ENCODE data around the gene AKNA. TPM values are rescaled to one million over a fixed set of nuclear protein-coding genes. Genes with fewer than 3 reads are reported as not detected.

AKNA gene
- total RNA-seq, result 55.0 TPM

- H3K4me3 ChIP-seq, result peak within 1 kb of the TSS; percentile 55 to 63
- H3K36me3 ChIP-seq, result no peaks in the 10 kb centered on the region
- H3K4me1 ChIP-seq, result peaks cover 89% of the 10 kb centered on the region
- TF ChIP-seq POLR2A (IDR thresholded peaks at IDR 0.05) (peak in 1 of 2 donors; percentile 77), POLR2AphosphoS5 (IDR thresholded peaks at IDR 0.05; ENCODE audit: insufficient read depth in 1 of 2, low read depth in 1 of 2) (peak; percentile 30 to 97), CTCF (IDR thresholded peaks at IDR 0.05) (no peak)
- H3K9me3 ChIP-seq, result no peaks in the 10 kb centered on the region
- H3K27ac ChIP-seq, result peak within 1 kb of the TSS; percentile 87
- DNase-seq (ENCODE audit: extremely low spot score in 2 of 2), result no peak
- intact Hi-C loops (cut with DNase I), result no loop called here
- no peaks in the 10 kb centered on the region for H3K27me3 ChIP-seq
These were observed at the start of gene AKNA for GRCh38 chr9:114387680-114388356. AKNA (minus strand) TSS chr9:114387982; CDS start chr9:114381333, 6,649 bp downstream.

GRCh38 chr9:114437401-114437893 is 49.7 kb upstream of the AKNA start:
- DNase-seq (ENCODE audit: extremely low spot score in 2 of 2), result no peak
- Histone ChIP-seq H3K9me3 (no peaks in the 10 kb centered on the region), H3K27ac (no peak overlapping the region), H3K4me1 (no peaks in the 10 kb centered on the region), H3K36me3 (no peaks in the 10 kb centered on the region), H3K4me3 (no peak overlapping the region), H3K27me3 (no peaks in the 10 kb centered on the region)
- TF ChIP-seq POLR2A (IDR thresholded peaks at IDR 0.05) (no peak), CTCF (IDR thresholded peaks at IDR 0.05) (no peak), POLR2AphosphoS5 (IDR thresholded peaks at IDR 0.05; ENCODE audit: insufficient read depth in 1 of 2, low read depth in 1 of 2) (no peak)
- intact Hi-C loops (cut with DNase I), result no loop called here

- intact Hi-C loops (cut with DNase I), result no loop called here
- Histone ChIP-seq H3K27ac (no peak overlapping the region), H3K4me3 (no peak overlapping the region), H3K9me3 (no peaks in the 10 kb centered on the region), H3K27me3 (no peaks in the 10 kb centered on the region), H3K4me1 (no peaks in the 10 kb centered on the region), H3K36me3 (no peaks in the 10 kb centered on the region)
- TF ChIP-seq POLR2AphosphoS5 (IDR thresholded peaks at IDR 0.05; ENCODE audit: insufficient read depth in 1 of 2, low read depth in 1 of 2) (no peak), POLR2A (IDR thresholded peaks at IDR 0.05) (no peak), CTCF (IDR thresholded peaks at IDR 0.05) (no peak)
- no peak for DNase-seq (ENCODE audit: extremely low spot score in 2 of 2)
These were observed 47.1 kb upstream of the AKNA start for GRCh38 chr9:114434878-114435311.

- intact Hi-C loops (cut with DNase I), result no loop called here
- Histone ChIP-seq H3K27me3 (no peaks in the 10 kb centered on the region), H3K36me3 (no peaks in the 10 kb centered on the region), H3K4me3 (no peak overlapping the region), H3K27ac (no peak overlapping the region), H3K4me1 (no peaks in the 10 kb centered on the region), H3K9me3 (no peaks in the 10 kb centered on the region)
- DNase-seq (ENCODE audit: extremely low spot score in 2 of 2), result no peak
- TF ChIP-seq POLR2A (IDR thresholded peaks at IDR 0.05) (no peak), CTCF (IDR thresholded peaks at IDR 0.05) (no peak), POLR2AphosphoS5 (IDR thresholded peaks at IDR 0.05; ENCODE audit: insufficient read depth in 1 of 2, low read depth in 1 of 2) (no peak)
These were observed 46.0 kb upstream of the AKNA start for GRCh38 chr9:114433720-114434255.

GRCh38 chr9:114433086-114433485 is 45.3 kb upstream of the AKNA start:
- no peak for TF ChIP-seq POLR2AphosphoS5 (IDR thresholded peaks at IDR 0.05; ENCODE audit: insufficient read depth in 1 of 2, low read depth in 1 of 2)
- no peak for TF ChIP-seq POLR2A (IDR thresholded peaks at IDR 0.05)
- TF ChIP-seq CTCF (IDR thresholded peaks at IDR 0.05), result no peak
- H3K4me1 ChIP-seq, result no peaks in the 10 kb centered on the region
- no peak overlapping the region for H3K27ac ChIP-seq
- H3K4me3 ChIP-seq, result no peak overlapping the region
- H3K36me3 ChIP-seq, result no peaks in the 10 kb centered on the region
- H3K9me3 ChIP-seq, result no peaks in the 10 kb centered on the region
- no peak for DNase-seq (ENCODE audit: extremely low spot score in 2 of 2)
- H3K27me3 ChIP-seq, result no peaks in the 10 kb centered on the region
- intact Hi-C loops (cut with DNase I), result no loop called here

Measured in vagina (tissue), 2 donors.